Subcutaneous adipose tissue (tissue), 4 donors: ENCODE data around the gene JAM3. TPM values are rescaled to one million over a fixed set of nuclear protein-coding genes. Genes with fewer than 3 reads are reported as not detected.

Experiments used
- CTCF ChIP-seq: fragments of 450-650 bp; IDR thresholded peaks from one replicate; pipeline ENCODE4 v1.5.1; 2016; ENCODE audit warnings: low read depth, mild to moderate bottlenecking, control low read depth, antibody characterized with exemption, moderate library complexity
- total RNA-seq, 4 donors: library from RNA; depleted of rRNA; stranded (reverse); fragments of >200 nt; gene quantifications; one replicate each; pipeline ENCODE4 v1.1.0, GENCODE V29; 2016

JAM3 gene
- total RNA-seq, 4 donors from 2014 or later: 14.2 to 18.3 (median 16.5) TPM

GRCh38 chr11:134159652-134160051 is 90.8 kb downstream of the JAM3 start:
- no peak for TF ChIP-seq CTCF

- TF ChIP-seq CTCF: no peak
Observed at GRCh38 chr11:134164490-134165370, 95.9 kb downstream of the JAM3 start.

- no peak for TF ChIP-seq CTCF
Observed at GRCh38 chr11:134170177-134170918, 101.5 kb downstream of the JAM3 start.

- no peak for TF ChIP-seq CTCF
Observed at GRCh38 chr11:134170919-134171281, 102.0 kb downstream of the JAM3 start.

GRCh38 chr11:134171951-134172350 is 103.1 kb downstream of the JAM3 start:
- no peak for TF ChIP-seq CTCF

- TF ChIP-seq CTCF: no peak
Observed at GRCh38 chr11:134173296-134173695, 104.4 kb downstream of the JAM3 start.

GRCh38 chr11:134176284-134176683 is 107.4 kb downstream of the JAM3 start:
- no peak for TF ChIP-seq CTCF
